BLaER1 (cell line): ENCODE results near the gene COL4A1.

Experiments used
- H3K27ac ChIP-seq: shearing (Covaris generic); formaldehyde crosslinking; 2 replicates; pipeline ENCODE4 v1.8.1; 2022
- H3K27me3 ChIP-seq: shearing (Covaris generic); formaldehyde crosslinking; 2 replicates; pipeline ENCODE4 v1.8.1; 2022
- H3K36me3 ChIP-seq: shearing (Covaris generic); formaldehyde crosslinking; 2 replicates; pipeline ENCODE4 v1.8.1; 2022
- H3K4me1 ChIP-seq: shearing (Covaris generic); formaldehyde crosslinking; 2 replicates; pipeline ENCODE4 v1.8.1; 2022
- H3K4me2 ChIP-seq: shearing (Covaris generic); formaldehyde crosslinking; 2 replicates; pipeline ENCODE4 v1.8.1; 2022
- H3K4me3 ChIP-seq: shearing (Covaris generic); formaldehyde crosslinking; 2 replicates; pipeline ENCODE4 v1.8.1; 2022
- H3K9ac ChIP-seq: shearing (Covaris generic); formaldehyde crosslinking; 2 replicates; pipeline ENCODE4 v1.8.1; 2022
- H3K9me3 ChIP-seq: shearing (Covaris generic); formaldehyde crosslinking; 2 replicates; pipeline ENCODE4 v1.8.1; 2022
- H4K20me1 ChIP-seq: shearing (Covaris generic); formaldehyde crosslinking; 2 replicates; pipeline ENCODE4 v1.8.1; 2022
- Cebpa-rat ChIP-seq: shearing (Covaris generic); IDR thresholded peaks from 2 replicates; pipeline ENCODE4 v1.8.1; 2022

The COL4A1 gene

GRCh38 chr13:110341445-110342244 is 34.7 kb upstream of the COL4A1 start:
- H3K4me3 ChIP-seq: no peak overlapping the region
- no peaks in the 10 kb centered on the region for H3K27me3 ChIP-seq
- H3K9ac ChIP-seq: no peak overlapping the region
- H4K20me1 ChIP-seq: no peaks in the 10 kb centered on the region
- TF ChIP-seq Cebpa-rat: no peak
- peaks cover 9% of the 10 kb centered on the region for H3K9me3 ChIP-seq
- peak overlapping the region; percentile 63 for H3K4me2 ChIP-seq
- no peak overlapping the region for H3K27ac ChIP-seq
- no peaks in the 10 kb centered on the region for H3K36me3 ChIP-seq
- H3K4me1 ChIP-seq: peaks cover 17% of the 10 kb centered on the region

GRCh38 chr13:110340812-110341444 is 34.0 kb upstream of the COL4A1 start:
- H3K4me1 ChIP-seq: peaks cover 17% of the 10 kb centered on the region
- no peaks in the 10 kb centered on the region for H3K36me3 ChIP-seq
- no peak overlapping the region for H3K9ac ChIP-seq
- H3K27ac ChIP-seq: no peak overlapping the region
- H4K20me1 ChIP-seq: no peaks in the 10 kb centered on the region
- no peak for TF ChIP-seq Cebpa-rat
- H3K4me2 ChIP-seq: peak overlapping the region; percentile 63
- peaks cover 17% of the 10 kb centered on the region for H3K9me3 ChIP-seq
- no peaks in the 10 kb centered on the region for H3K27me3 ChIP-seq
- no peak overlapping the region for H3K4me3 ChIP-seq

- H3K27me3 ChIP-seq: no peaks in the 10 kb centered on the region
- H3K9me3 ChIP-seq: peaks cover 25% of the 10 kb centered on the region
- no peak for TF ChIP-seq Cebpa-rat
- H3K36me3 ChIP-seq: no peaks in the 10 kb centered on the region
- H3K9ac ChIP-seq: no peak overlapping the region
- H3K4me2 ChIP-seq: peak overlapping the region; percentile 63
- H3K4me1 ChIP-seq: peaks cover 17% of the 10 kb centered on the region
- no peak overlapping the region for H3K4me3 ChIP-seq
- no peaks in the 10 kb centered on the region for H4K20me1 ChIP-seq
- no peak overlapping the region for H3K27ac ChIP-seq
Observed at GRCh38 chr13:110339975-110340550, 33.1 kb upstream of the COL4A1 start.

GRCh38 chr13:110339263-110339662 is 32.3 kb upstream of the COL4A1 start:
- no peak overlapping the region for H3K27ac ChIP-seq
- H3K4me3 ChIP-seq: no peak overlapping the region
- TF ChIP-seq Cebpa-rat: no peak
- peaks cover 33% of the 10 kb centered on the region for H3K9me3 ChIP-seq
- no peak overlapping the region for H3K4me2 ChIP-seq
- no peak overlapping the region for H3K9ac ChIP-seq
- no peaks in the 10 kb centered on the region for H3K36me3 ChIP-seq
- H3K4me1 ChIP-seq: peaks cover 17% of the 10 kb centered on the region
- H3K27me3 ChIP-seq: no peaks in the 10 kb centered on the region
- H4K20me1 ChIP-seq: no peaks in the 10 kb centered on the region

GRCh38 chr13:110338441-110339101 is 31.6 kb upstream of the COL4A1 start:
- Histone ChIP-seq H4K20me1 (no peaks in the 10 kb centered on the region), H3K27ac (no peak overlapping the region), H3K9ac (no peak overlapping the region), H3K27me3 (no peaks in the 10 kb centered on the region), H3K9me3 (peaks cover 40% of the 10 kb centered on the region), H3K4me1 (peaks cover 17% of the 10 kb centered on the region), H3K36me3 (no peaks in the 10 kb centered on the region), H3K4me2 (no peak overlapping the region), H3K4me3 (no peak overlapping the region)
- no peak for TF ChIP-seq Cebpa-rat

GRCh38 chr13:110337247-110337646 is 30.3 kb upstream of the COL4A1 start:
- H3K9me3 ChIP-seq: peaks cover 46% of the 10 kb centered on the region
- no peak overlapping the region for H3K4me2 ChIP-seq
- peaks cover 17% of the 10 kb centered on the region for H3K4me1 ChIP-seq
- no peaks in the 10 kb centered on the region for H3K27me3 ChIP-seq
- no peak for TF ChIP-seq Cebpa-rat
- H3K4me3 ChIP-seq: no peak overlapping the region
- H4K20me1 ChIP-seq: no peaks in the 10 kb centered on the region
- no peak overlapping the region for H3K27ac ChIP-seq
- no peak overlapping the region for H3K9ac ChIP-seq
- no peaks in the 10 kb centered on the region for H3K36me3 ChIP-seq

GRCh38 chr13:110336681-110337080 is 29.7 kb upstream of the COL4A1 start:
- Histone ChIP-seq H3K9ac (no peak overlapping the region), H3K27me3 (no peaks in the 10 kb centered on the region), H3K4me1 (peaks cover 17% of the 10 kb centered on the region), H3K9me3 (peaks cover 46% of the 10 kb centered on the region), H3K4me3 (no peak overlapping the region), H4K20me1 (no peaks in the 10 kb centered on the region), H3K4me2 (no peak overlapping the region), H3K27ac (no peak overlapping the region), H3K36me3 (no peaks in the 10 kb centered on the region)
- no peak for TF ChIP-seq Cebpa-rat

GRCh38 chr13:110336108-110336507 is 29.2 kb upstream of the COL4A1 start:
- peaks cover 46% of the 10 kb centered on the region for H3K9me3 ChIP-seq
- no peak overlapping the region for H3K27ac ChIP-seq
- H3K4me3 ChIP-seq: no peak overlapping the region
- no peak for TF ChIP-seq Cebpa-rat
- no peak overlapping the region for H3K4me2 ChIP-seq
- H3K9ac ChIP-seq: no peak overlapping the region
- peaks cover 12% of the 10 kb centered on the region for H3K4me1 ChIP-seq
- no peaks in the 10 kb centered on the region for H3K36me3 ChIP-seq
- H4K20me1 ChIP-seq: no peaks in the 10 kb centered on the region
- no peaks in the 10 kb centered on the region for H3K27me3 ChIP-seq

GRCh38 chr13:110334841-110335490 is 28.0 kb upstream of the COL4A1 start:
- no peak overlapping the region for H3K27ac ChIP-seq
- peaks cover 46% of the 10 kb centered on the region for H3K9me3 ChIP-seq

More at GRCh38 chr13:110334841-110335490, 28.0 kb upstream of the COL4A1 start:
- H3K9ac ChIP-seq: no peak overlapping the region
- H3K4me1 ChIP-seq: peaks cover under 1% of the 10 kb centered on the region
- H3K36me3 ChIP-seq: no peaks in the 10 kb centered on the region
- no peak for TF ChIP-seq Cebpa-rat
- no peak overlapping the region for H3K4me3 ChIP-seq
- H4K20me1 ChIP-seq: no peaks in the 10 kb centered on the region
- H3K4me2 ChIP-seq: no peak overlapping the region
- H3K27me3 ChIP-seq: no peaks in the 10 kb centered on the region
